GM21367 (cell line): ENCODE results near the gene VCL.
A peak's percentile ranks its signal among the peaks of the same experiment; 100 is the strongest.
"Not testable (repeated sequence)": the region's sequence is repeated elsewhere in the genome, so short reads cannot be mapped to it uniquely, and the experiment has no call there.

Experiments
- ATAC-seq: cut with Tn5 transposase; IDR thresholded peaks from one replicate; pipeline ENCODE4 v1.9.1; 2021; ENCODE audit not compliant: unreplicated experiment

Gene VCL

DNA sequence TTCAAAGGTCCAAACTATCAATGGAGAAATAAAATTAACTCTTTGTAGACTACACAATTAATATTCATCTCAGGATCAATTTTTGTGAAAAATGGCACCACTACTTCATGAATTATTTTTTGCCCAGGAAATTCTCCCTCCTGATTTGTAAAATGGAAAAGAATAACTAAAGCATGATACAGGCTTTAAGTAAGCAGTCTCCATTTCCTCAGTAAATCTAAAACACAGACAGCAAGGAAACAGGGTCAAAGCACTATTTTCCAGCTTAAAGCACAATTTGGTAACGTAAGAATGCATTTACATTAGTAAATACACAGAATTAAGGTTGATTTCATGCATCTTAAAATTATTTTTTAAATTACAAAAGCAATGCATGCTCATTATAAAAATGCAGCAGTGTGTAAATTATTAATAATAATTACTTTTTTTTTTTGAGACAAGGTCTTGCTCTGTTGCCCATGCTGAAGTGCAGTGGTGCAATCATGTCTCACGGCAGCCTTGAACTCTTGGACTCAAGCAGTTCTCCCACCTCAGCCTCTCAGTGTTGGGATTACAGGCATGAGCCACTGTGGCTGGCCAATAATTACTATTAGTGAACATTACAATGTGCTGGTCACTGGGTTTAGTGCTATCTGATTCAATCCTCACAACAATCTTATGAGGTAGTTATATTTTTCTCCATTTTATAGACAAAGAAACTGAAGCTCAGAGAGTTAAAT is 26.1 kb upstream of the VCL start:
- no peak for ATAC-seq

DNA sequence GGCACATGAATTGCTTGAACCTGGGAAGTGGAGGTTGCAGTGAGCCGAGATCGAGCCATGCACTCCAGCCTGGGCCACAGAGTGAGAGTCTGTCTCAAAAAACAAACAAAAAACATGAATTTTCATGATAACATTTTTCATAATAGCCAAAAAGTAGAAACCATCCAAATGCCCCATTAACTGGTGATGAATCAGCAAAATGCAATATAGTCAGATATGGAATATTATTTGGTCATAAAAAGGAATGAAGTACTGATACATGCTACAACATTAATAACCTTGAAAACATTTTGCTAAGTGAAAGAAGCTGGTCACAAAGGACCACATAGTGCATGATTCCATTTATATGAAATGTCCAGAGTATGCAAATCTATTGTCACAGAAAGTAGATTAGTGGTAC is 24.5 kb upstream of the VCL start:
- ATAC-seq = no peak

DNA sequence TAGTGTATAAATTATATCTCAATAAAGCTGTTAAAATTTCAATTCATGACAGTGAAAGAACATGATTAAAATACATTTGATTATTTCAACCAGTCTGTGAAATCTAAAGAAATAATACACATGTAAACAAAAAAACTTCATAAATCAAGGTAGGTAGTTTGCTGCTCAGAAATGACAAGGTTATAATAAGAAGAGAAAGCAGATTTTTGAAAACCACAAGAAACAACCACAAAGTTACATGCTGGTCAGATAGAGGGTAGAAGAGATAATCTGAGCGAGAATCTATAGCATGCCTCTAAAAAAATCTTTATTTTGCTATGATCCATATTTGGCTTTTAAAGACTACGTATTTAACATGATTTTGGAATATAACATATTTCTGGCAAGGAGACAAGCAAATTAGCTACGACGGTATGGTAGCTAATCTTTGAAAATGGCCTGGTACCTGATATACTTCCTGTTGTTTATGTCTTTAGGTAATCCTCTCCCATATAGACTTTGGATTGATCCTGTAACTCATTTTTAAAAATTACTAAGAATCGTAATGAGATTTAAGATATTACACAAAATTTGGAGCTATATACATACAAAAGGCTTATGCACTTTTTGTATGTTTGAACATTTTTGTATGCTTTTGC is 23.5 kb upstream of the VCL start:
- ATAC-seq = no peak

DNA sequence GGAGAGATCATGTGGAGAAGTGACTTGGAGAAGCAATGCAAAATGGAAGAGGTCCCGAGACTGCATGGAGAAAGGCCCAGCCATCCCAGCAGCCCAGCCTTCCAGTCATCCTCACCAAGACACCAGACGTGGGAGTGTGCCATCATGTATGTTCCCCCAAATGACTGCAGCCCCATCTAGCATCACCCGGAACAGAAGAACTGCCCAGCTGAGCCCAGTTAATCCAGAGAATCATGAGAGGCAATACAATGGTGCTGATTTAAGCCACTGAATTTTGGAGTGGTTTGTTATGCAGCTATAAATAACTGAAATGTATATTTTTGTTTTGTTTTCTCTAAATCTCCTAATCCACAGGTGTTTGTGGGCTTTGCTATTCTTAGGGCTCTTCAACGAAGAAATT is 22.5 kb upstream of the VCL start:
- ATAC-seq = no peak

DNA sequence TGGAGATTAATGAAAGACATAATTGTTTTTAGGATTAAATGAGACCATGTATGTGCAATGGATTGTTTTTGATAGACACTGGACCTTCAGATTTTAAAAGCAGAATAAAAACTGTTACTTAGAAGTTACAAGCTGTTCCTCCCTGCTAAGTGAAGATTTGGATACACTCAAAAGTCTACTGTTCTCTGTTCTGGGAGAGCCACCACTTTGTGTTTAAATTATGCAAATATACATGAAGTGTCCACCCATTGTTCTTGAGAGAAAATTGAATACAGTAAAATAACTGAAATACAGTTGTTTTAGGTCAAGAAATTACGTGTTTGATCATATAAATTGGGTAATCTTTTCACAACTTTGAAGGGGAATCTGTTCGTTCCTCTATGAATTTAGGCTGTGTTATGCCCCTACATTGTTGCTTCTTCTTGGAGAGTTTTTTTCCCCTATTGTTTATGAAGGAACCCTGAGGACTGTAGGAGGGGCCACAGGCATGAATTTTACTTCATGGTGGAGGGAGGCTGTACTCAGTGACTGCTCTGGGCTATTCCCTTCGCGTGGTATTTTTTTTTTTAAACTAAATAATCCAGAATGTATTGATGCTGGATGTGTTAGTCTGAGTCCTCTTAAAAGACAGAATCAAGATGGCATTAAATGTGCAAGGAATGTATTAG is 18.6 kb upstream of the VCL start:
- no peak for ATAC-seq

DNA sequence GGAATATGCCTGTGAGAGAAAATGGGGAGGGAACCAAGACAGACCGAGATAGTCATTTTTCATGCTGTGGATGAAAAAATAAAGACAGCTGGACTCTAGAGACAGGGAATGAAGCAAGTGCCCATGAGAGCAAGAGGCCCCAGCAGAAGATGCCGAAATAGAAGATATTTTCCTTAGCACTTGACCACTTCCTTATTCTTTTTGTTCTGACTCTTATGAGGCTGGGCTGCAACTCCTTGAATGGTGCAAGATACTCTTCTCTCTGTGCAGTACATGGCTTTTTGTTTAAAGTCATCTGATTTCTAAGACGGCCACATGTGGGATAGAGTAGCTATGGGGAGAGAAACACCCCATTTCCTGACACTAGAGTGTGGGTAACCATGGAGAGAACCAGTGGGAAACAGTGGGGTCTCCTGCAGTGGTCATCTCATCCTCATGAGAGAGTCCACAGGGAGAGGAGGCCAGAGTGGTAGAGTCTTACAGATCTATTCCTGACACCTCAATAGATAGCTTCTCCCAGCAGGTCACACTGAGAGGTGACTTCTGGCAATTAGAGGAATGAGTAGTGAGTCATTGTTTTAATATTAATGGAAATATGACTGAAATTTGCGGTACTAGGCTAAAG is 18.0 kb upstream of the VCL start:
- ATAC-seq = no peak

DNA sequence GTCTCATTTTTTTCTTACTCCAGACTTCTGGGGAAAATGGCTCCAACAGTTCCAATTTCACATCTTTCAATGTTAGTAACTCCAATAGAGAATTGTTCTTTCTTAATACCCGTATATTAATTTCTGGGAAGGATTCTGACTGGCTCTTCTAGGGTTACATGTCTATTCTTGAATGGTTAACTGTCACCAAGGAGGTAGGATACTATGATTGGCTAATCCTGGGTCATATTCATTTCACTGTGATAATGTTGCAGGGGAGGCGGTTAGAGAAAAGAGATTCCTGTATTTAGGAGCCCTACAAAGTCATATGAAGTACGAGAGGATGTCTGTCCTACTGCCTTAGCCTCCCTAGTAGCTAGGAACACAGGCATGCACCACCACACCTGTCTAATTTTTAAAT is 16.1 kb upstream of the VCL start:
- no peak for ATAC-seq

DNA sequence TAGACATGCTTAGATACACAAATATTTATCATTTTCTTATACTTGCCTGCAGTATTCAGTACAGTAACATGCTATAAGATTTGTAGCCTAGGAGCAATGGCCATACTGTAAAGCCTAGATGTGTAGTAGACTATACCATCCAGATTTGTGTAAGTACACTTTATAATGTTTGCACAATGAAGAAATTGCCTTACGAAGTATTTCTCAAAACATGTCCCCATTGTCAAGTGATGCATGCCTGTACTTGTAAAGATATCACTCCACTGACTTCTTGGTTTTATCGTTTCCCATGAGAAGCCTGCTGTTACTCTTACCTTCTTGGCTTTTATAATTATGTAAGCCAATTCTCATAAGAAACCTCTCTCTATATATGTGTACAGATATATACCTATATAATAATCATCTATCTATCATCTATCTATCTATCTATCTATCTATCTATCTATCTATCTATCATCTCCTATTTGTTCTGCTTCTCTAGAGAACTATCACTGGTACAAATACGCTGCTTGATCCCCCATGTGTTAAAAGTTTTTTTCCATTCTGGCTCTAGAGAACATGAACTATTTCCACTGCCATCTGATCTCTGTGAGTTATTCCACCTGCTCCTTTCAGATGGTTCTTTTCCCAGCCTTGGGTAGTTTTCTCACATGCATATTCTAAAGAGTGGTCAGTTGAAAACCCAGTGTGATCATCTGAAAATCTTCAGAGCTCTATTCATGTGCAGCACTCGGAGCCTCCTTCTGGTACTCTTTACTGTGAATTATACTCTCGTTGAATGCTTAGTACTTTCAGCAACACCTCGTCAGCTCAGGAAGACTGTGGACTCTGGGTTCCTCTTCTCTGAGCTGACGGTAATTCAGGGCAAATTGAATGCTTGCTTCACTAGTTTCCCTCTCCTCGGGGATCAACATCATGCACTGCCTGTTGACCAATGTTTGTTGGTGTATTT is 14.5 kb upstream of the VCL start:
- ATAC-seq = no peak

DNA sequence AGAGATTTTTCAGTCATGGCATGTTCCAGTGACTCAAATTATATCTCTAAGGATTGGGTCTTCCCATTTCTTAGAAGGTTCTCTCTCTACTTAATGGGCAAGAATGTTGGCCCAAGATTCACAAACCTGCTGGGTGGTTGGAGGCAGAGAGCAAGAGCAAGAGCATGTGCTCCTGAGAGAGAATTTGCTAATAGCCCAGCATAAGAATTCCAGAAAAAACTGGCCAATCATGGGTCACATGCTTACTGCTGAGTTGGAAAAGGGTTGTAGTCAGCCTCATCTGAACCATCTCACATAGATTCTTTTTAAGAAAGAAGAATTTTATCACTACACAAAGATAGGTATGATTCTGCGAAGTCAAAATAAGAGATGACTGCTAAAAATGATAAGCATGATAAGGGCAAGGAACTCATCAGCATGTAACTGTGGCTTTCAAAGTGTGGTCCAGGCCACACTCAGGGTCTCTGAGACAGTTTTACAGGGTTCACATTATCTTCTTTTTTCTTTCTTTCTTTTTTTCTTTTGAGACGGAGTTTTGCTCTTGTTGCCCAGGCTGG is 8.2 kb upstream of the VCL start:
- ATAC-seq = no peak

DNA sequence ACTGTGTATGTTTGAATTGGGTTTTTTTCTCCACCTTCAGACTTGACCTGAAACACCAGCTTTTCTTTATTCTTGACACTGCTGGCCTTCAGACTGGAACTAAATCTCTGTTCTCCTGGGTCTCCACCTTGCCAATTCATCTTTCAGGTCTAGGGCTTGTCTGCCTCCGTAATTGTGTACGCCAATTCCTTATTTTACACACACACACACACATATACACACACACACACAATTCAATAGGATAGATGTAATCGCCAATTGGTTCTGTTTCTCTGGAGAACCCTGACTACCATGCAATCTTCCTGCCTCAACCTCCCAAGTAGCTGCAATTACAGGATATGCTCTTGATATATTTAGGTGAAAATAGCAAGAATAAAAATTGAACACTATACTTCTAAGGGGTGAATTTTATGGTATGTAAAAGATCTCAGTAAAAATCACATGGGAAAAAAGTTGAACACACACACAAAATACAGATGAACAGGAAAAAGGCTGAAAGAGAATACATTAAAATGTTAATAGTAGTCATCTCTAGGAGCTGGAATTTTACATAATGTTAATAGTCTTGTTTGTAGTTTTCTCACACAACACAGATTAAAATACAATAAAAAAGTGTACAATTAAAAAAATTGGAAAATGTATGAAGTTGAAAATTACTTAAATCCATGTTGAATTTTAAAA is 6.6 kb upstream of the VCL start:
- no peak for ATAC-seq

DNA sequence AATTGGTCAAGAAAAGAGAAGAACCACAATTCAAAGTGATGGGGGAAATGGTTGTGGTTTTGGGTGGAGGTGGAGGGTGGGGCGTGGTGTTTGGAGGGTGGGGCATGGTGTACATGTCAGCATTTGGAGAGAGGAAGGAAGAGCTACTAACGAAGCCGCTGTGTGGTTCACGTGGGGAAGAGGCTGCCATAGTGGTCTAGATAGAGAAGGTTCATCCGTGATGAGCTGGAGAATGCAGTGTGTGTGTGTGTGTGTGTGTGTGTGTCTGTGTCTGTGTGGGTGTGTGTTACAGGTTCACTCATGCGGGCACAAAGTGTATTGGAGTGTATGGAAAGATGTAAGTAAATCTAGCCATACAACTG is 6.1 kb upstream of the VCL start:
- ATAC-seq = no peak

DNA sequence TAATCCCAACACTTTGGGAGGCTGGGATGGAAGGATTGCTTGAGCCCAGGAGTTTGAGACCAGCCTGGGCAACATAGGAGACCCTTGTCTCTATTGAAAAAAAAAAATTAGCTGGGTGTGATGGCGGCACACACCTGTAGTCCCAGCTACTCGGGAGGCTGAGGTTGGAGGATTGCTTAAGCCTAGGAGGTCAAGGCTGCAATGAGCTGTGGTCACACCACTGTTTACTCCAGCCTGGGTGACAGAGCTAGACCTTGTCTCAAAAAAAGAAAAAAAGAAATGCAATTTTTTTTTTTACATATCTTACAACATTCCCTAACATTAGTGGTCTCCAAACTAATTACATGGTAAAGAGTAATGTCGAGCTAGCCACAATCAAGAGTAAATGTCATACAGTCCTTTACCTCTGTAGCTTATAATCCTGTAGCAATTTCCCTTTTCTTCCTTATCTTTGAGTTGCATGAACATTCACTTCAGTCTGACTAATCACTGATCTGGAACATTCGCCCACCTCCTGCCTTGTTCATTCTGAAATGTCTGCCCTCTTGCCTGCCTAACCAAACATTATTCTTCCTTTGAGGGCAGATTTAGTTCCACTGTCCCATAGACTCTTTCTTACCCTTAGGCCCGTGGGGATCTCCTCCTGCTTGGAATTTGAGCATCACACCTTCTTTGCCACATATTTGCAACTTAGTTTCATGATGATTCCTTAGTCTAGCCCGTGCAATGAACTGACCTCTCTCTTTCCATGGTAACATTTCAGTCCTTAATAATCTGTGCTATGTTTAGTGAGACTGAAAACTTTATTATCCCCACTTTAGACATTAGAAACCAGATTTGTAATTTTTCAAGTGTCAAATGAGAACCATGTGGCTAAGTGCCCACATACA is 4.8 kb upstream of the VCL start:
- no peak for ATAC-seq

DNA sequence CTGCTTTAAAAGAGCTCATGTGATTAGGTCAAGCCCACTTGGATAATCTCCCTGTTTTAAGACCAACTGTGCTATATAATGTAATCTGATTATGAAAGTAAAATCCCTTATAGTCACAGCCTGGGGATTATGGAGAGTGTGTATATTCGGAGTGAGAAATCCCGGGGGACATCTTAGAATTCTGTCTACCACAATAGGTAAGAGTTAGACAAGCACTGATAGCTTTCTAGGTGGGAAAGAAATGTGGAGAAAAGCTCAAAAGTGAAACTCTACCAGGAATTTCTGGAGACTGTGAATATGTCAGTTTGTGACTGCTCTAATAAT is 2.9 kb upstream of the VCL start:
- no peak for ATAC-seq

DNA sequence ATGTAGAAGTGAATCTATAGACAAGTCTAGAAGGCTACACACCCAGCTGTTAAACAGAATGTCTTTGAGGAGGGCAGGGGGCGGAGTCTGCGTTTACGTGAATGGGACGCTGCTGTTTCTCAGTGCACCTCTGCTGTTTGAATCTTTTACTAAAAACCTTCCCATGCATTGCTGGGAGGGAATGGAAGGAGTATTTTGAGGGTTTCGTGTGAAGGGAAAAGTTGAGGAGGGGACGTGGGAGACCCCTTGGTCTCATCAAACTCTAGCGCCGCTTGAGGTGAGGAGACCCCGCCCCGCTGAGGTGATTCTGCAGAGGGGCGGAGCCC is 492 bp upstream of the VCL start:
- ATAC-seq = peak; percentile 45

DNA sequence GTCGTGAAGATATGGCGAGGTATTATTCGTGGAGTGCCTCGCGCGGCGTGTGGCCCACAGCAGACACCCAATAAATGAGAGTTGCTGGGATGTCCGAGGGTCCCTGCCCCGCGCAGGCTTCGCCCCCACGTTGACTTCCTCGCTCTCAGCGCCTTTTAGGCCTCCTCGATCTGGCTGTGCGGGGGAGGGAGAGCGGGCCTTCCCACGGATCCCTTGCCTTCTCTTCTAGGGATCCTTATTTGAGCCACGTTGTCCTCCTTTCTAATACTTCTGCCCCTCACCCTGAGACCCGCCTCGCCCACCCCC is 660 bp downstream of the VCL start:
- no peak for ATAC-seq

DNA sequence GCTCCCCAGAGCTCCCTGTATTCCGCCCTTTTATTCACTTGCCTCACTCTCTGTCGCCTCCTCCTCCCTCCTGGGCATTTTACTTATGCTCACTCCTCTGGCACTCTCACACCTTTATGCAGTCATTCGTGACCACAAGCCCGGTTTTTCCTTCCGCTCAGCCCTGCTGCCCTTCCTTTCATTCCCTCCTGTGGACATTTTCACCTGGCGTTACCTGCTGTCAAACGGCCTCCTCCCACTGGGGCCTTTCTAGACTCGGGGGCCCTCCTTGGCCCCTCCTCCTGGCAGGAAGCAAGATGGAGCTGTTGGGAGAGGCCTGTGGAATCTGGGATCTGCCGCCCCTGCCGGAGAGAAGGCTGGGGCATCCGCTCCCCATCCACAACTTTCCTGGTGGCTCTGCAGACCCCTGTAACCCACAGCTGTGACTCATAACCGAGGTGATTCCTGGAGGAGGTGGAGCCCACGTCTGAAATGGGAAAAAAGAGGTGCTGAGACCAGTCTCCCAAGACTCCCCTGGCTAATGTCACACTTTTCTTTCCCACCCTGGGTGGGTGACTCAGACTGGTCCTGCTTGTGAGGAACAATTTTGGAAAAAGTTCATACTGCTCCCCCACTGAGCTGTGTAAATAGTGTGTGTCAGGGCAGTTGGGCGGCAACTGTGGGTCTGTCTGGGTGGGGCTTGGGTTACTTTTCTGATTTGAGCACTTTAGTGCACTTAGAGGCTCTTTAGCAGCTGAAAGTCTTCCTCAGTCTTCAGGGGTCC is 1.2 kb downstream of the VCL start:
- no peak for ATAC-seq

DNA sequence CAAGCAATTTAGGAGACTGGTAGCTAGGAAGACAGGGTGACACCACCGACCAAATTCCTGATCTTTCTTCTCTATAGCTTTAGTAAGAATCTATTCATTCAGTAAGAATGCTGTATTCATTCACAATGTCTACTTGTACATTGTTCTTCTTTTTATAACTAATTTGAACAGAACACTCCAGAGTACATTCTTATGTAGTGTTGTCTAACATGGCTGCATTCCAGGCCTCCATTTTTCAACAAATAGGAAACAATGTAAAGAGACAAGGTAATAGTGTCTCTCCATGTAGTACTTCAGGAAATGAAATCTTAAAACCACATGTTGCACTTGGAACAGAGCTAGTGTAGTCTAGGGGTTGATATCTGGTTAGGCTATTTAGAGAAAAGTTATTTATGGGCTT is 1.8 kb downstream of the VCL start:
- ATAC-seq = no peak

DNA sequence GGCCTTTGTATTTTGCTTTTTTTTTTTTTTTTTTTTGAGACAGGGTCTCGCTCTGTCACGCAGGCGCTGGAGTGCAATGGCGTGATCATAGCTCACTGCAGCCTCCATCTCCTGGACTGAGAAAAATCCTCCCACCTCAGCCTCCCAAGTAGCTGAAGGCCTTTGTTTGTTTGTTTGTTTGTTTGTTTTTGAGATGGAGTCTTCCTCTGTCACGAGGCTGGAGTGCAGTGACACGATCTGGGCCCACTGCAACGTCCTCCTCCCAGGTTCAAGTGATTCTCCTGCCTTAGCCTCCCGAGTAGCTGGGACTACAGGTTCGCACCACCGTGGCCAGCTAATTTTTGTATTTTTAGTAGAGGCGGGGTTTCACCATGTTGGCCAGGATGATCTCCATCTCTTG is 2.3 kb downstream of the VCL start:
- ATAC-seq = not testable (repeated sequence)
